Vagina (tissue), 2 donors: Measurements from ENCODE around the gene HDGF.

Source experiments
- POLR2A ChIP-seq, 2 donors: fragments of 450-650 bp; IDR thresholded peaks; one replicate each; pipeline ENCODE4 v1.6.1; 2017; ENCODE audit warnings: antibody characterized with exemption in 2 of 2, mild to moderate bottlenecking in 2 of 2, moderate library complexity in 2 of 2
- POLR2AphosphoS5 ChIP-seq, 2 donors: sonication (generic); formaldehyde crosslinking; IDR thresholded peaks; one replicate each; pipeline ENCODE4 v1.9.0; 2017; ENCODE audit warnings: antibody characterized with exemption in 2 of 2, mild to moderate bottlenecking in 2 of 2, low read depth in 1 of 2; ENCODE audit not compliant: insufficient read depth in 1 of 2
- TF ChIP-seq, protein P1 (sequence below), 3 experiments: fragments of 450-650 bp in 2 of 3; fragments of 200-600 bp in 1 of 3; sonication (generic) in 1 of 3; IDR thresholded peaks; one replicate each; pipeline ENCODE4 v1.5.1; 2017 to 2019; ENCODE audit warnings: antibody characterized with exemption in 3 of 3, mild to moderate bottlenecking in 2 of 3, moderate library complexity in 2 of 3

- TF ChIP-seq, protein P1, sequence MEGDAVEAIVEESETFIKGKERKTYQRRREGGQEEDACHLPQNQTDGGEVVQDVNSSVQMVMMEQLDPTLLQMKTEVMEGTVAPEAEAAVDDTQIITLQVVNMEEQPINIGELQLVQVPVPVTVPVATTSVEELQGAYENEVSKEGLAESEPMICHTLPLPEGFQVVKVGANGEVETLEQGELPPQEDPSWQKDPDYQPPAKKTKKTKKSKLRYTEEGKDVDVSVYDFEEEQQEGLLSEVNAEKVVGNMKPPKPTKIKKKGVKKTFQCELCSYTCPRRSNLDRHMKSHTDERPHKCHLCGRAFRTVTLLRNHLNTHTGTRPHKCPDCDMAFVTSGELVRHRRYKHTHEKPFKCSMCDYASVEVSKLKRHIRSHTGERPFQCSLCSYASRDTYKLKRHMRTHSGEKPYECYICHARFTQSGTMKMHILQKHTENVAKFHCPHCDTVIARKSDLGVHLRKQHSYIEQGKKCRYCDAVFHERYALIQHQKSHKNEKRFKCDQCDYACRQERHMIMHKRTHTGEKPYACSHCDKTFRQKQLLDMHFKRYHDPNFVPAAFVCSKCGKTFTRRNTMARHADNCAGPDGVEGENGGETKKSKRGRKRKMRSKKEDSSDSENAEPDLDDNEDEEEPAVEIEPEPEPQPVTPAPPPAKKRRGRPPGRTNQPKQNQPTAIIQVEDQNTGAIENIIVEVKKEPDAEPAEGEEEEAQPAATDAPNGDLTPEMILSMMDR (IDR thresholded peaks at IDR 0.05): no peak
- TF ChIP-seq POLR2A (IDR thresholded peaks at IDR 0.05) (peak in 1 of 2 donors; percentile 61), POLR2AphosphoS5 (IDR thresholded peaks at IDR 0.05; ENCODE audit: insufficient read depth in 1 of 2, low read depth in 1 of 2) (peak; percentile 21 to 91)
Observed at GRCh38 chr1:156746728-156747631, 4.5 kb downstream of the HDGF start.
